ENCODE measurements around the gene YPEL5. TPM values are rescaled to one million over a fixed set of nuclear protein-coding genes. Genes with fewer than 3 reads are reported as not detected.

Gene YPEL5
- total RNA-seq, 1 donor from 2014 or later = 25.0 TPM

GRCh38 chr2:30147715-30148610 is 1.2 kb downstream of the YPEL5 start:
- peak overlapping the region; percentile 83 for H3K4me3 Mint-ChIP-seq
- H3K27me3 Mint-ChIP-seq (ENCODE audit: low read depth) = peaks cover 28% of the 10 kb centered on the region
- H3K4me1 Mint-ChIP-seq = peaks cover 21% of the 10 kb centered on the region
- H3K27ac Mint-ChIP-seq (ENCODE audit: unreplicated experiment) = no peak overlapping the region
- TF ChIP-seq CTCF (conservative IDR thresholded peaks at IDR 0.05) = peak; percentile 55
- no peaks in the 10 kb centered on the region for H3K36me3 Mint-ChIP-seq (ENCODE audit: low read depth)
- DNase-seq (ENCODE audit: low read depth, low spot score) = peak; percentile 78
- no peaks in the 10 kb centered on the region for H3K9me3 Mint-ChIP-seq

GRCh38 chr2:30148850-30149249 is 2.0 kb downstream of the YPEL5 start:
- peaks cover 21% of the 10 kb centered on the region for H3K4me1 Mint-ChIP-seq
- H3K27ac Mint-ChIP-seq (ENCODE audit: unreplicated experiment) = no peak overlapping the region
- DNase-seq (ENCODE audit: low read depth, low spot score) = no peak
- H3K4me3 Mint-ChIP-seq = peak overlapping the region; percentile 83
- TF ChIP-seq CTCF (conservative IDR thresholded peaks at IDR 0.05) = no peak
- no peaks in the 10 kb centered on the region for H3K9me3 Mint-ChIP-seq
- H3K36me3 Mint-ChIP-seq (ENCODE audit: low read depth) = no peaks in the 10 kb centered on the region
- H3K27me3 Mint-ChIP-seq (ENCODE audit: low read depth) = peaks cover 22% of the 10 kb centered on the region

GRCh38 chr2:30149513-30149912 is 2.7 kb downstream of the YPEL5 start:
- peaks cover 21% of the 10 kb centered on the region for H3K4me1 Mint-ChIP-seq
- peaks cover 18% of the 10 kb centered on the region for H3K27me3 Mint-ChIP-seq (ENCODE audit: low read depth)
- H3K9me3 Mint-ChIP-seq = no peaks in the 10 kb centered on the region
- DNase-seq (ENCODE audit: low read depth, low spot score) = no peak
- H3K27ac Mint-ChIP-seq (ENCODE audit: unreplicated experiment) = no peak overlapping the region
- TF ChIP-seq CTCF (conservative IDR thresholded peaks at IDR 0.05) = no peak
- H3K36me3 Mint-ChIP-seq (ENCODE audit: low read depth) = no peaks in the 10 kb centered on the region
- H3K4me3 Mint-ChIP-seq = peak overlapping the region; percentile 56

GRCh38 chr2:30149976-30150375 is 3.2 kb downstream of the YPEL5 start:
- peaks cover 13% of the 10 kb centered on the region for H3K27me3 Mint-ChIP-seq (ENCODE audit: low read depth)
- H3K4me3 Mint-ChIP-seq = peak overlapping the region; percentile 56
- peaks cover 21% of the 10 kb centered on the region for H3K4me1 Mint-ChIP-seq
- DNase-seq (ENCODE audit: low read depth, low spot score) = no peak
- no peaks in the 10 kb centered on the region for H3K36me3 Mint-ChIP-seq (ENCODE audit: low read depth)
- H3K27ac Mint-ChIP-seq (ENCODE audit: unreplicated experiment) = no peak overlapping the region
- H3K9me3 Mint-ChIP-seq = no peaks in the 10 kb centered on the region
- TF ChIP-seq CTCF (conservative IDR thresholded peaks at IDR 0.05) = no peak

- Mint-ChIP-seq H3K4me3 (no peak overlapping the region), H3K4me1 (peaks cover 20% of the 10 kb centered on the region)
Measured at GRCh38 chr2:30150786-30151185, 4.0 kb downstream of the YPEL5 start.

More at GRCh38 chr2:30150786-30151185, 4.0 kb downstream of the YPEL5 start:
- Mint-ChIP-seq H3K36me3 (ENCODE audit: low read depth) (no peaks in the 10 kb centered on the region), H3K27ac (ENCODE audit: unreplicated experiment) (no peak overlapping the region), H3K9me3 (no peaks in the 10 kb centered on the region), H3K27me3 (ENCODE audit: low read depth) (peaks cover 9% of the 10 kb centered on the region)
- no peak for DNase-seq (ENCODE audit: low read depth, low spot score)
- TF ChIP-seq CTCF (conservative IDR thresholded peaks at IDR 0.05) = no peak

Measured in neural crest cell (in vitro differentiated cells).